Endothelial cell (in vitro differentiated cells): ENCODE data around the gene GSKIP. TPM values are rescaled to one million over a fixed set of nuclear protein-coding genes. Genes with fewer than 3 reads are reported as not detected.

Experiments used
- DNase-seq: peaks from one replicate; pipeline ENCODE4 v3.0.0; 2021; ENCODE audit warnings: low spot score
- H3K27ac Mint-ChIP-seq: one replicate; pipeline ENCODE4 v1.8.0; 2021; ENCODE audit warnings: mixed read lengths, inconsistent platforms; ENCODE audit not compliant: unreplicated experiment
- H3K27me3 Mint-ChIP-seq: one replicate; pipeline ENCODE4 v1.8.0; 2021; ENCODE audit warnings: mild to moderate bottlenecking, moderate library complexity, mixed read lengths, inconsistent platforms; ENCODE audit not compliant: unreplicated experiment
- H3K36me3 Mint-ChIP-seq: one replicate; pipeline ENCODE4 v1.8.0; 2021; ENCODE audit warnings: mild to moderate bottlenecking, low read depth, mixed read lengths, inconsistent platforms; ENCODE audit not compliant: unreplicated experiment
- H3K4me1 Mint-ChIP-seq: one replicate; pipeline ENCODE4 v1.8.0; 2021; ENCODE audit warnings: mild to moderate bottlenecking, mixed read lengths, inconsistent platforms; ENCODE audit not compliant: unreplicated experiment
- H3K4me3 Mint-ChIP-seq: one replicate; pipeline ENCODE4 v1.8.0; 2021; ENCODE audit warnings: mild to moderate bottlenecking, mixed read lengths, inconsistent platforms; ENCODE audit not compliant: unreplicated experiment
- H3K9me3 Mint-ChIP-seq: one replicate; pipeline ENCODE4 v1.8.0; 2021; ENCODE audit warnings: mixed read lengths, inconsistent platforms; ENCODE audit not compliant: unreplicated experiment
- CTCF ChIP-seq: fragments of 200-600 bp; sonication (generic); IDR thresholded peaks from one replicate; pipeline ENCODE4 v1.5.0; 2021; ENCODE audit warnings: antibody characterized with exemption; ENCODE audit not compliant: unreplicated experiment
- long read RNA-seq: library from polyadenylated mRNA; unstranded; transcript quantifications from one replicate; pipeline ENCODE4 v2.0.0, GENCODE V29; 2020; ENCODE audit not compliant: unreplicated experiment
- total RNA-seq: library from RNA; stranded (reverse); fragmentation: NEBNext Ultra II Directional; extraction: Animal tissue kit (Norgen Biotek cat#: 25700); gene quantifications from one replicate; pipeline ENCODE4 v1.2.1, GENCODE V29; 2021; ENCODE audit not compliant: unreplicated experiment

GSKIP gene
- 27.6 TPM for total RNA-seq
- long read RNA-seq, transcript GSKIP-205 (4 exons, 2,218 nt): major isoform, 10 of 15 reads
- long read RNA-seq, partial matches to known transcripts: 3 of 15 reads
- long read RNA-seq, other reads (novel, unspliced or antisense): 1 of 15 reads

GRCh38 chr14:96362965-96363750 is at the start of gene GSKIP, which contains the start of gene ATG2B:
Gene GSKIP, plus strand, starts transcription at chr14:96363526. Its CDS starts 18,722 bp downstream, at chr14:96382248.
Gene ATG2B, minus strand, starts transcription at chr14:96363341. Its CDS starts 365 bp downstream, at chr14:96362976.
- Mint-ChIP-seq H3K36me3 (no peaks in the 10 kb centered on the region), H3K27me3 (peaks cover 4% of the 10 kb centered on the region), H3K9me3 (no peaks in the 10 kb centered on the region), H3K27ac (peak within 1 kb of the TSS; percentile 78), H3K4me3 (peak within 1 kb of the TSS; percentile 94), H3K4me1 (peaks cover 30% of the 10 kb centered on the region)
- TF ChIP-seq CTCF: no peak
- peak; percentile 96 for DNase-seq

GRCh38 chr14:96316087-96316486 is 47.2 kb upstream of the GSKIP start:
- DNase-seq: no peak
- Mint-ChIP-seq H3K27me3 (no peaks in the 10 kb centered on the region), H3K27ac (no peak overlapping the region), H3K4me3 (no peak overlapping the region), H3K4me1 (no peaks in the 10 kb centered on the region), H3K36me3 (peaks cover 12% of the 10 kb centered on the region), H3K9me3 (no peaks in the 10 kb centered on the region)
- no peak for TF ChIP-seq CTCF

GRCh38 chr14:96318836-96319235 is 44.5 kb upstream of the GSKIP start:
- Mint-ChIP-seq H3K27ac (no peak overlapping the region), H3K36me3 (peaks cover 16% of the 10 kb centered on the region), H3K9me3 (no peaks in the 10 kb centered on the region), H3K4me3 (no peak overlapping the region), H3K27me3 (no peaks in the 10 kb centered on the region), H3K4me1 (no peaks in the 10 kb centered on the region)
- no peak for DNase-seq
- TF ChIP-seq CTCF: no peak

GRCh38 chr14:96320605-96321004 is 42.7 kb upstream of the GSKIP start:
- H3K9me3 Mint-ChIP-seq: no peaks in the 10 kb centered on the region
- no peaks in the 10 kb centered on the region for H3K27me3 Mint-ChIP-seq
- DNase-seq: no peak
- H3K36me3 Mint-ChIP-seq: peaks cover 16% of the 10 kb centered on the region
- H3K27ac Mint-ChIP-seq: no peak overlapping the region
- H3K4me1 Mint-ChIP-seq: no peaks in the 10 kb centered on the region
- no peak overlapping the region for H3K4me3 Mint-ChIP-seq
- TF ChIP-seq CTCF: no peak

- no peaks in the 10 kb centered on the region for H3K9me3 Mint-ChIP-seq
- H3K4me3 Mint-ChIP-seq: no peak overlapping the region
- H3K27ac Mint-ChIP-seq: no peak overlapping the region
- no peak for DNase-seq
- TF ChIP-seq CTCF: no peak
- H3K36me3 Mint-ChIP-seq: peaks cover 7% of the 10 kb centered on the region
- H3K27me3 Mint-ChIP-seq: no peaks in the 10 kb centered on the region
- H3K4me1 Mint-ChIP-seq: no peaks in the 10 kb centered on the region
Measured at GRCh38 chr14:96324219-96324618, 39.1 kb upstream of the GSKIP start.
